IMR-90 (cell line): ENCODE results near the gene TFAM. TPM values are rescaled to one million over a fixed set of nuclear protein-coding genes. Genes with fewer than 3 reads are reported as not detected.

Experiments
- ATAC-seq: fragments of 200-7000 bp; cut with Tn5 transposase; 2 replicates; pipeline ENCODE4 v1.9.1; 2020; ENCODE audit warnings: low read depth, mild to moderate bottlenecking, moderate library complexity
- BruUV-seq: library from RNA; stranded (reverse); fragments of 400-500 nt; replicated peaks from 2 replicates; lab custom pipeline; 2021; lab: Mats Ljungman, UMichigan
- CTCF ChIA-PET: fragments of 300-600 bp; formaldehyde crosslinking; extraction: SDS; loops from one replicate; lab custom pipeline; 2021; ENCODE audit warnings: antibody characterized with exemption; lab: Yijun Ruan, JAX
- POLR2A ChIA-PET: fragments of 300-600 bp; sonication (Branson Sonifier 250); formaldehyde crosslinking; loops from one replicate; lab custom pipeline; 2022; ENCODE audit warnings: antibody characterized with exemption; ENCODE audit not compliant: unreplicated experiment; lab: Charles Lee
- DNase-seq: peaks from one replicate; pipeline ENCODE4 v3.0.0; 2013
- H2AFZ ChIP-seq: replicated peaks from 2 replicates; pipeline ENCODE3; 2013; ENCODE audit warnings: low read length, mild to moderate bottlenecking; ENCODE audit not compliant: poor library complexity
- H2AK5ac ChIP-seq: 2 replicates; pipeline ENCODE4 v1.6.1; 2013; ENCODE audit warnings: low read depth, low read length, inconsistent platforms
- H2AK9ac ChIP-seq: replicated peaks from 2 replicates; pipeline ENCODE3; 2013; ENCODE audit warnings: mild to moderate bottlenecking, low read depth, low read length, moderate library complexity; ENCODE audit not compliant: poor library complexity
- H2BK120ac ChIP-seq: 2 replicates; pipeline ENCODE4 v1.6.1; 2013; ENCODE audit warnings: low read depth, low read length, inconsistent platforms
- H2BK15ac ChIP-seq: 3 replicates; pipeline ENCODE4 v1.6.1; 2013; ENCODE audit warnings: low read depth, low read length, inconsistent platforms
- H2BK20ac ChIP-seq: 2 replicates; pipeline ENCODE4 v1.6.1; 2013; ENCODE audit warnings: low read depth, mild to moderate bottlenecking, inconsistent platforms, low read length, moderate library complexity
- H2BK5ac ChIP-seq: 2 replicates; pipeline ENCODE4 v1.6.1; 2013; ENCODE audit warnings: mild to moderate bottlenecking, low read depth, low read length, inconsistent platforms; ENCODE audit not compliant: poor library complexity, severe bottlenecking
- H3K14ac ChIP-seq: replicated peaks from 2 replicates; pipeline ENCODE4 v1.6.1; 2013; ENCODE audit warnings: low read depth, low read length, inconsistent platforms
- H3K18ac ChIP-seq: 2 replicates; pipeline ENCODE4 v1.6.1; 2013; ENCODE audit warnings: low read depth, low read length, control low read depth
- H3K23ac ChIP-seq: 2 replicates; pipeline ENCODE4 v1.6.1; 2013; ENCODE audit warnings: low read depth, low read length, inconsistent platforms
- H3K27ac ChIP-seq: 2 replicates; pipeline ENCODE4 v1.5.1; 2013; ENCODE audit warnings: mild to moderate bottlenecking, control low read depth, low read length; ENCODE audit not compliant: insufficient read depth
- H3K27me3 ChIP-seq: 2 replicates; pipeline ENCODE4 v1.6.1; 2013; ENCODE audit warnings: low read length; ENCODE audit not compliant: control insufficient read depth, insufficient read depth
- H3K36me3 ChIP-seq: 2 replicates; pipeline ENCODE4 v1.6.1; 2013; ENCODE audit warnings: low read length, mixed read lengths; ENCODE audit not compliant: control insufficient read depth, insufficient read depth
- H3K4ac ChIP-seq: 2 replicates; pipeline ENCODE4 v1.6.1; 2013; ENCODE audit warnings: low read depth, low read length, inconsistent platforms
- H3K4me1 ChIP-seq: 2 replicates; pipeline ENCODE4 v1.6.1; 2013; ENCODE audit warnings: low read length, mixed read lengths; ENCODE audit not compliant: control insufficient read depth, insufficient read depth
- H3K4me2 ChIP-seq: 2 replicates; pipeline ENCODE4 v1.6.1; 2013; ENCODE audit warnings: low read depth, mild to moderate bottlenecking, control low read depth, low read length, moderate library complexity
- H3K4me3 ChIP-seq: 2 replicates; pipeline ENCODE4 v1.5.1; 2013; ENCODE audit warnings: low read depth, mild to moderate bottlenecking, control low read depth, low read length, moderate library complexity; ENCODE audit not compliant: insufficient read depth
- H3K56ac ChIP-seq: 2 replicates; pipeline ENCODE4 v1.6.1; 2013; ENCODE audit warnings: low read length, inconsistent platforms; ENCODE audit not compliant: insufficient read depth; ENCODE audit errors: extremely low read depth
- H3K79me1 ChIP-seq, 2 experiments: 2 replicates each; pipeline ENCODE4 v1.6.1; 2013; ENCODE audit warnings: low read length in 2 of 2, inconsistent platforms in 1 of 2, low read depth in 1 of 2
- H3K9ac ChIP-seq: 2 replicates; pipeline ENCODE4 v1.6.1; 2013; ENCODE audit warnings: low read depth, low read length, control low read depth
- H3K9me1 ChIP-seq: 2 replicates; pipeline ENCODE4 v1.6.1; 2013; ENCODE audit warnings: low read length, inconsistent platforms; ENCODE audit not compliant: insufficient read depth
- H3K9me3 ChIP-seq: 2 replicates; pipeline ENCODE4 v1.6.1; 2013; ENCODE audit warnings: low read length; ENCODE audit not compliant: control insufficient read depth, insufficient read depth
- H4K20me1 ChIP-seq: 2 replicates; pipeline ENCODE4 v1.6.1; 2013; ENCODE audit warnings: low read length, inconsistent platforms; ENCODE audit not compliant: insufficient read depth
- H4K5ac ChIP-seq: 2 replicates; pipeline ENCODE4 v1.6.1; 2013; ENCODE audit warnings: mild to moderate bottlenecking, low read depth, low read length, control low read depth
- H4K8ac ChIP-seq, 2 experiments: 2 replicates each; pipeline ENCODE4 v1.6.1; 2013; ENCODE audit warnings: low read depth in 2 of 2, low read length in 2 of 2, control low read depth in 1 of 2, inconsistent platforms in 1 of 2
- H4K91ac ChIP-seq: 2 replicates; pipeline ENCODE4 v1.6.1; 2013; ENCODE audit warnings: low read depth, low read length, inconsistent platforms; ENCODE audit not compliant: insufficient read depth
- CEBPB ChIP-seq: IDR thresholded peaks from 2 replicates; pipeline ENCODE4 v1.6.1; 2012; ENCODE audit warnings: low read depth, low read length, improper control_type of control experiment
- CHD1 ChIP-seq: IDR thresholded peaks from 2 replicates; pipeline ENCODE4 v1.6.1; 2012; ENCODE audit warnings: low read depth, low read length, improper control_type of control experiment
- RAD21 ChIP-seq: IDR thresholded peaks from 2 replicates; pipeline ENCODE4 v1.6.1; 2012; ENCODE audit warnings: low read length, improper control_type of control experiment
- WGBS, 2 experiments: methylation state at CpG; one replicate each; pipeline versions ENCODE4 v1.1.5 to v1.1.7; 2013; ENCODE audit warnings: missing lambda C conversion rate in 2 of 2; ENCODE audit not compliant: insufficient read length in 1 of 2; ENCODE audit errors: extremely low coverage in 2 of 2; 5-methylcytosine and 5-hydroxymethylcytosine counted together
- dilution Hi-C: fragments of 300-500 bp; cut with HindIII; formaldehyde crosslinking; loops from one replicate; pipeline ENCODE4 v1.14.3; 2018; ENCODE audit warnings: low sequenced_read_pairs; ENCODE audit not compliant: unreplicated experiment
- in situ Hi-C: fragments of 300-500 bp; cut with MboI; formaldehyde crosslinking; loops from 3 replicates; pipeline ENCODE4 v1.14.3; 2019; ENCODE audit warnings: low sequenced_read_pairs, inconsistent platforms, mixed read lengths
- intact Hi-C: fragments of 100-400 bp; cut with micrococcal nuclease; formaldehyde crosslinking; loops from 2 replicates; pipeline ENCODE4 v1.10.0; 2022
- polyA plus RNA-seq, 3 experiments: library from polyadenylated mRNA; depleted of rRNA; stranded (reverse); fragments of >200 nt; gene quantifications; 2 replicates each; pipeline ENCODE4 v1.2.3, GENCODE V29; 2012; ENCODE audit warnings: low replicate concordance in 1 of 3
- total RNA-seq: library from RNA; depleted of rRNA; stranded (reverse); fragments of >200 nt; gene quantifications from 2 replicates; pipeline ENCODE4 v1.2.3, GENCODE V29; 2012

TFAM gene
- total and polyA plus RNA-seq, 2 of the 4 experiments (the other 2 are of a cell fraction) = 7.6 to 16.7 TPM

- Histone ChIP-seq H3K4me2 (peak overlapping the region; percentile 58; the same call in 1 of the 2 replicates), H4K20me1 (no peaks in the 10 kb centered on the region; the same call in 1 of the 2 replicates), H3K9ac (peak overlapping the region; percentile 36; the same call in 1 of the 2 replicates), H2BK5ac (peak overlapping the region; percentile 94), H3K27me3 (no peaks in the 10 kb centered on the region), H3K9me1 (peaks cover 3% of the 10 kb centered on the region), H2BK15ac (peak overlapping the region; percentile 52; the same call in 2 of the 3 replicates), H3K18ac (peak overlapping the region; percentile 98; the same call in 1 of the 2 replicates), H2AK5ac (no peak overlapping the region), H3K4me3 (no peak overlapping the region), H4K5ac (peak overlapping the region; percentile 57; the same call in 1 of the 2 replicates), H3K4me1 (peaks cover 18% of the 10 kb centered on the region), H2AFZ (no peak overlapping the region), H3K9me3 (no peaks in the 10 kb centered on the region), H3K36me3 (no peaks in the 10 kb centered on the region), H3K14ac (no peak overlapping the region), H2AK9ac (no peak overlapping the region), H3K56ac (no peak overlapping the region), H2BK120ac (peak overlapping the region; percentile 72), H3K23ac (no peak overlapping the region), H4K8ac (peak overlapping the region; percentile 20 to 53; a peak in 1 of 4 replicates), H4K91ac (peak overlapping the region; percentile 77; the same call in 1 of the 2 replicates), H3K79me1 (no peaks in the 10 kb centered on the region), H2BK20ac (peak overlapping the region; percentile 96), H3K27ac (no peak overlapping the region), H3K4ac (peak overlapping the region; percentile 53)
- TF ChIP-seq CEBPB (peak; percentile 89), RAD21 (no peak), CHD1 (no peak)
- intact Hi-C loops = no loop called here
- DNase-seq = peak; percentile 73
- in situ Hi-C loops = no loop called here
- dilution Hi-C loops = no loop called here
- POLR2A ChIA-PET = interaction anchor here (1.3 kb wide), 1 partner anchor 79 kb away, joined by 3 read pairs; no protein-coding TSS in a partner anchor
- ATAC-seq = peak; percentile 40
- no CpG with 5 or more reads among the region's 3 CpGs for WGBS, 2 experiments
- CTCF ChIA-PET = interaction anchor here (0.9 to 1.1 kb wide), 2 partner anchors 14 to 92 kb away, joined by 3 to 4 read pairs; no protein-coding TSS in a partner anchor
- no TSS peak for BruUV-seq
Observed at GRCh38 chr10:58438340-58438871, 53.2 kb downstream of the TFAM start.
